Activated effector memory CD4-positive, alpha-beta T cell treated with Interleukin-2 at 50 U/mL for 16 hours (primary cell): ENCODE measurements around the gene RAB39B.

Source experiments
- DNase-seq: peaks from one replicate; pipeline ENCODE4 v3.0.0-alpha.2; 2020

RAB39B gene

GRCh38 chrX:155215443-155216178 is 48.7 kb downstream of the RAB39B start:
- no peak for DNase-seq

DNA sequence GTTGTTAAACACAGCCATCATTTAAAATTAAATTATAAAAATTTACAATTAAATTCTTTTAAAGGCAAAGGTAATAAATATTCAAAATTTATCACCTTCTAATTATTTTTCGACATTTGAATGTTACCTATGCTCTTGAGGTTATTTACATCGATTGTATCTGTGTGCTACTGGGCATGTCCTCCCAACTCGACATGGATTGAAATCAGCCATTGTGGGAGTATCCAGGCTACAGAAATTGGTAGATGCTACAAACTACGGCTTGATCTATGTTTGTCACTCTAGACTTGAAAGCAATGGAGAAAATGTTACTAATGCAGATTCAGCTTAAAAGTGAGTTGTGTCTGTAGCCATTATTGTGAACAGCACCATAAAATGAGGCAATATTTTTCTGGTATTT is 50.6 kb downstream of the RAB39B start:
- no peak for DNase-seq

GRCh38 chrX:155211208-155211607 is 53.1 kb downstream of the RAB39B start:
- DNase-seq: no peak
